Stimulated activated CD4-positive, alpha-beta T cell treated with anti-CD3 and anti-CD28 coated beads, Interleukin-12 subunit alpha, Interleukin-12 subunit beta, amount 100 ng/mL, for 4 hours (primary cell): ENCODE results near the gene ENPEP.
"Not testable (repeated sequence)": the region's sequence is repeated elsewhere in the genome, so short reads cannot be mapped to it uniquely, and the experiment has no call there.

Source experiments
- DNase-seq: peaks from one replicate; pipeline ENCODE4 v3.0.0-alpha.2; 2020

The ENPEP gene, protein sequence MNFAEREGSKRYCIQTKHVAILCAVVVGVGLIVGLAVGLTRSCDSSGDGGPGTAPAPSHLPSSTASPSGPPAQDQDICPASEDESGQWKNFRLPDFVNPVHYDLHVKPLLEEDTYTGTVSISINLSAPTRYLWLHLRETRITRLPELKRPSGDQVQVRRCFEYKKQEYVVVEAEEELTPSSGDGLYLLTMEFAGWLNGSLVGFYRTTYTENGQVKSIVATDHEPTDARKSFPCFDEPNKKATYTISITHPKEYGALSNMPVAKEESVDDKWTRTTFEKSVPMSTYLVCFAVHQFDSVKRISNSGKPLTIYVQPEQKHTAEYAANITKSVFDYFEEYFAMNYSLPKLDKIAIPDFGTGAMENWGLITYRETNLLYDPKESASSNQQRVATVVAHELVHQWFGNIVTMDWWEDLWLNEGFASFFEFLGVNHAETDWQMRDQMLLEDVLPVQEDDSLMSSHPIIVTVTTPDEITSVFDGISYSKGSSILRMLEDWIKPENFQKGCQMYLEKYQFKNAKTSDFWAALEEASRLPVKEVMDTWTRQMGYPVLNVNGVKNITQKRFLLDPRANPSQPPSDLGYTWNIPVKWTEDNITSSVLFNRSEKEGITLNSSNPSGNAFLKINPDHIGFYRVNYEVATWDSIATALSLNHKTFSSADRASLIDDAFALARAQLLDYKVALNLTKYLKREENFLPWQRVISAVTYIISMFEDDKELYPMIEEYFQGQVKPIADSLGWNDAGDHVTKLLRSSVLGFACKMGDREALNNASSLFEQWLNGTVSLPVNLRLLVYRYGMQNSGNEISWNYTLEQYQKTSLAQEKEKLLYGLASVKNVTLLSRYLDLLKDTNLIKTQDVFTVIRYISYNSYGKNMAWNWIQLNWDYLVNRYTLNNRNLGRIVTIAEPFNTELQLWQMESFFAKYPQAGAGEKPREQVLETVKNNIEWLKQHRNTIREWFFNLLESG

GRCh38 chr4:110475881-110476818 is at the start of gene ENPEP:
TSS of gene ENPEP (plus strand) at chr4:110476155. CDS start at chr4:110476415, 260 bp downstream.
- DNase-seq: no peak

- DNase-seq: not testable (repeated sequence)
These were observed 44.1 kb upstream of the ENPEP start for GRCh38 chr4:110431805-110432204.

DNA sequence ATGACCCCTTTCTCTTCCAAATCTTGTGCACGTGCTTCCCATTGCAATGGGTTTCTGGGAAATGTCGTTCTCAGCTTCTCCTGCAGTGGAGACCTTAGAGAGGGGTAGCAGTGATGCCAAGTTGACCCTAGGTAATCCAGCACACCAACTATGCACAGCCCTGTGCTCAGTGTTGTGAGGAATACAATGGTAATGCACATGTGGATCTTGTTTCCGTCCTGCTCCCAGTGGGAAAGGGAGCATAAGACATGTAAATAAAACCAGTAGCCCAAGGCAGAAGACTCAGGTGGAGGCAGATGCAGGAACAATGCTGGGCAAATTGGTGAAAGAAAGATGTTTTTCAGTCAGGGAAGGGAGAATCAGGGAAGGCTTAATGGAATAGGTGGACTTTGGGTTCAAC is 38.7 kb upstream of the ENPEP start:
- not testable (repeated sequence) for DNase-seq

- not testable (repeated sequence) for DNase-seq
These were observed 36.7 kb upstream of the ENPEP start for GRCh38 chr4:110439209-110439608.

DNA sequence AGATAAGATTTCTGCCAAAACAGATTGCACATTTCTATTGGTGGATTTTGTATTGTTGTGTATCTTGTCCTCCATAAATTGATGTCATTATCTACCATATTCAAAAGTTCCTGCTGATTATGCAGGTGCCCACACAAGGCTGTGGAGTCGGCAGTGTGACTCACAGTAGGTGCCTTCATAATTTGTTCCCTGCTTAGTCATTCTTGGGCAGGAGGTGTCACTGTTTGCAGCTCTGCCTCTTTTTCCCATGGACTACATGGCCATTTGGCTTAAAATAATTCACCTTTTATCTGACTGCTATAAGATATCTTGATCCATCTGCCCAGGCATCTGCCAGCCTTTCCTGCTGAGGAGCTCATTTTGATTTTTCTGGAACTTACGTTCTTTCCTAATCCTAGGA is 33.6 kb upstream of the ENPEP start:
- DNase-seq: no peak

- no peak for DNase-seq
These were observed 33.2 kb upstream of the ENPEP start for GRCh38 chr4:110442788-110443187.

DNA sequence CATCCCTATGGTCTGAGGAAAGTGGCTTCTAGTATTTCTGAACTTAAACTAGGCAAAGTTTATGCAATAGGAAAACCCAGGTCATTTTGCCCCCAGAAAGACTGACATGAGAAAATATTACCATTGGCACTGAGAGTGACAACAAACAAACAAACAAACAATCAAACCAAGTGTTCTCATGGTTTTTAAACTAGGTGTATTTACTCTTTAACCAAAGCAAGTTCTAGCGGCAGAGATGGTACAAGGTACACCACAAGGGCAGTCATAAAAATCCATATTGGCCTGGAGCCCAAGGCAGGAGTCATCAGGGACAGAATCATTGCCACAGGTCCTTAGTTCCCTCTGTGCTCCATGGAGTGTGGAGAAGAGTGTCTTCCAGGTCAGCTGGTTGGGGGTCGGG is 26.0 kb upstream of the ENPEP start:
- DNase-seq: no peak

GRCh38 chr4:110452546-110452945 is 23.4 kb upstream of the ENPEP start:
- no peak for DNase-seq

DNA sequence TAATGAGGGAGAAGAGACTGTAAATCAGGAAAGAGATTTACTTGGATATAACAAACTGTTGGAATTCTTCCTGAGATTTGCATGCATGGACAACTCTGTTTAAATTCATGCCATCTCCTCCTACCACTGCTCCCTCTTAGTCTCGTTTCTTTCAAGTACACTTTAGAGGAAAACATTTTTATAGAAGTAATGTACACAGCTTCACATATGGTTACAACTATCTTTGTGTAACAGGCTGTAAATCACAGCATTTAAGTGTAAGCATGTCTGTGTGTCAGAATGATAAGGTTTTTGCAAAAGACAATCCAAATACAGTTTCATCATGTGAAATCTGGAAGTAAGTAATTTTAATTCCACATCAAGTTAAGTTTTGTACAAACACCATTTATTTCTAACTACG is 21.5 kb upstream of the ENPEP start:
- no peak for DNase-seq

GRCh38 chr4:110458494-110459266 is 17.3 kb upstream of the ENPEP start:
- no peak for DNase-seq

GRCh38 chr4:110460074-110460746 is 15.7 kb upstream of the ENPEP start:
- DNase-seq: no peak

DNA sequence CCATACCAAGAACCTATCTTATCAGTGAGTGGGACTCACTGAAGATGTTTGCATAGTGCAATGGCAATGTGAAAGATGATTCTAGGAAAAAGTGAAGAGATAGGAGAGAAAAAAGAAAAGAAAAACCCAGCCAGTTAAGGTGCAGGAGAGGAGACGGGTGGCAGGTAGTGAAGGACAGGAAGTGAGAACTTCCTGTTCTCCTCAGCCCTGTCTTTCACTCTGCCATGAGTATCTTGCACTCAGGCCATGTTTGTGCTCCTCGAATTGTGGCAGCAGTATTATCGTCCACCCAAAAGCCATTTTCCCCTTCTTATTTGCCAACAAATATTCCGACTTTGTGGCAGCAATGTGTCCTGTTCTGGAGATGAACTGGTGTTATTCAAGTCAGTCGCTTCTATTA is 8.6 kb upstream of the ENPEP start:
- no peak for DNase-seq

DNA sequence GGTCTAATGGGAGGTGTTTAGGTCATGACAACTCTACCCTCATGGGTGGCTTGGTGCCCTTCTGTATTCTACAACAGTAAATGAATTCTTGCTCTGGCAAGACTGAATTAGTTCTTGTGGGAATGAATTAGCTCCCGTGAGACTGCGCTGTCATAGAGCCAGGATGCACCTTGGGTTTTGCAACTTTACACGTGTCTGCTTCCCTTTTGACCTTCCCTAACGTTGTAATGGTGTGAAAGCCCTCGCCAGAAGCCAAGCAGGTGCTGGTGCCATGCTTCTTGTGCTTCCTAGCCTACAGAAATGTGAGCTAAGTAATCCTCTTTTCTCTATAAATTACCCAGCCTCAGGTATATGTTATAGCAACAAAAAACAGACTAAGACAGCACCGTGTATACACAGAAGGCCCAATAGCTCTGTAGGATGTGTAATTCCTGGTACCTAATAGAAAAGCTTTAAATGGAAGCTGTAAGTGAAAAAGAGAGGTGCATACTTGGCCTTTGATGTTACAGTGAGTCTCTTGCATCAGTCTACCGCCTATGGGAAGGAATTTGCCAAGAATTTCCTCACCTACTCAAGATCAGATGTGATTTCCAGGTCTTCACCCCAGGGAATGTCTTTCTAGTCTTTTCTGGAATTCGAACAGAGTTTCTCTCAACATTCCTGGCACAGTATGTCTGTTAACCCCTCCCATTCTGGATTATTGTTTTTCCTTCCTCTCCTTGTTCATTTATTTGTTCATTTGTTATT is 3.2 kb upstream of the ENPEP start:
- no peak for DNase-seq

GRCh38 chr4:110474481-110474880 is 1.5 kb upstream of the ENPEP start:
- no peak for DNase-seq

- DNase-seq: not testable (repeated sequence)
These were observed 875 bp upstream of the ENPEP start for GRCh38 chr4:110475080-110475479.

GRCh38 chr4:110477836-110478235 is 1.9 kb downstream of the ENPEP start:
- no peak for DNase-seq

DNA sequence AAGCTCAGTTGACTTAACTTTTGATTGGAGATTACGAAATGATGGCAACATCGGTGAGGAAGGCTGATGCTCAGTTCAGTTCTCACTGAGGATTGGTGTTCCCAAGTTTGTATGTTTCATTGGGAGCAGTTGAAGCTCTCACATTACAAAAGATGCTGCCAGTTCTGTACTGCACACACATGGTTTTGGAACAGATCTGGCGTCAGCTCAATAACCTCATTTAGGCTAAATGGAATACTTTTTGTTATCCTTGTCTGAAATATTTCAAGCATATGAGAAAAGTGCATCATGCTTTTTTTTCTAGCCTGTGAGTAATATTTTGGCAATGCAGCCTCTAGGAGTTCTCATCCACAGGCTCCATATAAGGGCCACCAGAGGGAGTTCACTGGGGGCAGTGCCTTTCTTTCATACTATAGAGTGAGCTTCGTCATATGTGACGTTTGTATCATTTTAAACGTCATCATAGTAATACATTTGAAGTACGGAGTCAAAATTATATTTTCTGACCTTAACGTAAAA is 4.1 kb downstream of the ENPEP start:
- DNase-seq: no peak

GRCh38 chr4:110480746-110481271 is 4.9 kb downstream of the ENPEP start:
- DNase-seq: no peak

- no peak for DNase-seq
These were observed 7.6 kb downstream of the ENPEP start for GRCh38 chr4:110483516-110483915.

DNA sequence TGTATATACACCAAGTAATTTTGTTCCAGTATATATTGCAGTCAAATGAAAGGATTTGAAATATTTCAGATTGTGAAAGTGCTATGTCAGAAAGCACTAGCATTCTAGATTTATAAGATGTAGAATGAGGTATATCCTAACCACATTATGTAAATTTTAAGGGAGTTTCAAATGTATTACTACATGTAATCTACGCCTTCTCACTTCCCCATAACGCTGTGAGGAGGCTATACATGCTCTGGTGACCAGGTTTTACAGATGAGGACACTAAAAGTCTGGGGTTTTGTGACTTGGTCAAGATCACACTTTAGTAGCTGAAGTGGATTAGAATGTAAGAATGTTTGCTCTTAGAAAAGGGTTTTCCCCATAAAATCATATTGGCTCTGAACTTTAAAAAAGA is 8.1 kb downstream of the ENPEP start:
- no peak for DNase-seq
